Measurements from ENCODE around the gene IFNGR2.

Gene IFNGR2

GRCh38 chr21:33424214-33424613 lies 21.0 kb downstream of the IFNGR2 start:
- H3K9me3 ChIP-seq (ENCODE audit: control insufficient read depth, insufficient read depth, low read depth, low read length), result no peaks in the 10 kb centered on the region
- ChIA-PET POLR2A (no interaction called here), CTCF (interaction anchor here (0.7 kb wide), 1 partner anchor 21 kb away, joined by 5 read pairs; no protein-coding TSS in a partner anchor)
- no peak overlapping the region for H3K27ac ChIP-seq (ENCODE audit: extremely low read depth, low read depth, low read length)
- peaks cover 49 to 70% of the 10 kb centered on the region in 2 experiments for H3K36me3 ChIP-seq (ENCODE audit: control insufficient read depth in 2 of 2, insufficient read depth in 1 of 2, low read length in 2 of 2)
- H3K4me3 ChIP-seq (ENCODE audit: low read depth, low read length), result no peak overlapping the region
- no peaks in the 10 kb centered on the region for H3K4me1 ChIP-seq (ENCODE audit: control insufficient read depth, insufficient read depth, low read length)
- TF ChIP-seq ZNF521 (tag by site-specific recombination; IDR thresholded peaks at IDR 0.05), result no peak

GRCh38 chr21:33425825-33426224 lies 22.6 kb downstream of the IFNGR2 start:
- POLR2A ChIA-PET, result no interaction called here
- no peaks in the 10 kb centered on the region for H3K4me1 ChIP-seq (ENCODE audit: control insufficient read depth, insufficient read depth, low read length)
- H3K27ac ChIP-seq (ENCODE audit: extremely low read depth, low read depth, low read length), result no peak overlapping the region
- H3K4me3 ChIP-seq (ENCODE audit: low read depth, low read length), result no peak overlapping the region
- TF ChIP-seq ZNF114 (tag by site-specific recombination; IDR thresholded peaks at IDR 0.05) (no peak), ZBTB8A (tag by site-specific recombination; IDR thresholded peaks at IDR 0.05) (no peak), ZSCAN16 (tag by site-specific recombination; IDR thresholded peaks at IDR 0.05) (no peak), ZFP69B (tag by site-specific recombination; IDR thresholded peaks at IDR 0.05) (no peak), ZNF133 (tag by site-specific recombination; IDR thresholded peaks at IDR 0.05) (no peak), RBAK (tag by site-specific recombination; IDR thresholded peaks at IDR 0.05) (no peak), ZNF112 (tag by site-specific recombination; IDR thresholded peaks at IDR 0.05) (no peak), ZNF10 (tag by site-specific recombination; IDR thresholded peaks at IDR 0.05) (no peak), INSM2 (tag by site-specific recombination; IDR thresholded peaks at IDR 0.05) (no peak), ZNF626 (tag by site-specific recombination; IDR thresholded peaks at IDR 0.05) (no peak)
- no peaks in the 10 kb centered on the region for H3K9me3 ChIP-seq (ENCODE audit: control insufficient read depth, insufficient read depth, low read depth, low read length)
- H3K36me3 ChIP-seq (ENCODE audit: control insufficient read depth in 2 of 2, insufficient read depth in 1 of 2, low read length in 2 of 2), result peaks cover 55 to 70% of the 10 kb centered on the region in 2 experiments
- CTCF ChIA-PET, result no interaction called here

- ChIA-PET POLR2A (no interaction called here), CTCF (interaction anchor here (0.6 to 1.3 kb wide), 2 partner anchors 15 to 18 kb away, joined by 3 to 6 read pairs; no protein-coding TSS in a partner anchor)
- H3K9me3 ChIP-seq (ENCODE audit: control insufficient read depth, insufficient read depth, low read depth, low read length), result no peaks in the 10 kb centered on the region
- H3K36me3 ChIP-seq (ENCODE audit: control insufficient read depth in 2 of 2, insufficient read depth in 1 of 2, low read length in 2 of 2), result peaks cover 64 to 72% of the 10 kb centered on the region in 2 experiments
- TF ChIP-seq ZNF341 (tag by site-specific recombination; IDR thresholded peaks at IDR 0.05; ENCODE audit: low read depth) (no peak), WT1 (tag by site-specific recombination; IDR thresholded peaks at IDR 0.05) (no peak), ZNF600 (tag by site-specific recombination; IDR thresholded peaks at IDR 0.05) (no peak), ZBTB26 (tag by site-specific recombination; optimal IDR thresholded peaks at IDR 0.05) (no peak), ZNF148 (tag by site-specific recombination; IDR thresholded peaks at IDR 0.05; ENCODE audit: borderline replicate concordance) (no peak), ZNF416 (tag by site-specific recombination; IDR thresholded peaks at IDR 0.05) (no peak), GLIS2 (tag by site-specific recombination; IDR thresholded peaks at IDR 0.05) (no peak), PBX3 (CRISPR knock-in tag; IDR thresholded peaks at IDR 0.05) (no peak), KLF9 (tag by site-specific recombination; IDR thresholded peaks at IDR 0.05; ENCODE audit: low read depth) (no peak), HOXC10 (CRISPR knock-in tag; IDR thresholded peaks at IDR 0.05) (no peak), ZSCAN23 (tag by site-specific recombination; IDR thresholded peaks at IDR 0.05) (no peak)
- H3K4me1 ChIP-seq (ENCODE audit: control insufficient read depth, insufficient read depth, low read length), result no peaks in the 10 kb centered on the region
- H3K27ac ChIP-seq (ENCODE audit: extremely low read depth, low read depth, low read length), result no peak overlapping the region
- H3K4me3 ChIP-seq (ENCODE audit: low read depth, low read length), result no peak overlapping the region
Measured at GRCh38 chr21:33427051-33427450, 23.8 kb downstream of the IFNGR2 start.
